Measurements from ENCODE around the gene CBLB. TPM values are rescaled to one million over a fixed set of nuclear protein-coding genes. Genes with fewer than 3 reads are reported as not detected.
"Not testable (repeated sequence)": the region's sequence is repeated elsewhere in the genome, so short reads cannot be mapped to it uniquely, and the experiment has no call there.

Gene CBLB
- total RNA-seq, 1 donor from 2014 or later = 29.7 TPM

DNA sequence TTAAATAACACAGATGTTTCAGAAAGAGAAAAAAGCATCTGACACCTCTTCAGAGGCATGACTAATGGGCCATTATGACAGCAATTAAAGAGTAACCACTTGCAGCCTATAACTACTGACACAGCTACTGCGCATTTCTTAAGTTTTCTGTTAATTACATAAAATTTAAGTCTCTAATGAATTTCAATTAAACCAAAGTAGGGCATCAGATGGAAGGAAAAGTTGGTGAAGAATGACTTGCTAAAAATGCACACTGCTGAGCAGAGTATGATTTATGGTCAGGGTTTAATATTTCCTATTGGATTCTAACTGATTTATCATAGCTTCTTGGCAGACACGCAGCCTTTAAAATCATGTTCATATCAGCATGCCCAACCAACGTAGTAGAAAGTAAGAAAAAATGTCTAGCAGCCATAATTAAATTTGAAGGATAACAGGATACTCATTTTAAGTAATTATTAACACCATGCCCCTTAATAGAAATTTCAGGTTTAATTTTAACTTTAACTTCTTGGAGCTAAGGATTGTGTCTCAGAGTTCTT, 140.0 kb downstream of the CBLB start:
- ATAC-seq = no peak
- TF ChIP-seq, protein P1, sequence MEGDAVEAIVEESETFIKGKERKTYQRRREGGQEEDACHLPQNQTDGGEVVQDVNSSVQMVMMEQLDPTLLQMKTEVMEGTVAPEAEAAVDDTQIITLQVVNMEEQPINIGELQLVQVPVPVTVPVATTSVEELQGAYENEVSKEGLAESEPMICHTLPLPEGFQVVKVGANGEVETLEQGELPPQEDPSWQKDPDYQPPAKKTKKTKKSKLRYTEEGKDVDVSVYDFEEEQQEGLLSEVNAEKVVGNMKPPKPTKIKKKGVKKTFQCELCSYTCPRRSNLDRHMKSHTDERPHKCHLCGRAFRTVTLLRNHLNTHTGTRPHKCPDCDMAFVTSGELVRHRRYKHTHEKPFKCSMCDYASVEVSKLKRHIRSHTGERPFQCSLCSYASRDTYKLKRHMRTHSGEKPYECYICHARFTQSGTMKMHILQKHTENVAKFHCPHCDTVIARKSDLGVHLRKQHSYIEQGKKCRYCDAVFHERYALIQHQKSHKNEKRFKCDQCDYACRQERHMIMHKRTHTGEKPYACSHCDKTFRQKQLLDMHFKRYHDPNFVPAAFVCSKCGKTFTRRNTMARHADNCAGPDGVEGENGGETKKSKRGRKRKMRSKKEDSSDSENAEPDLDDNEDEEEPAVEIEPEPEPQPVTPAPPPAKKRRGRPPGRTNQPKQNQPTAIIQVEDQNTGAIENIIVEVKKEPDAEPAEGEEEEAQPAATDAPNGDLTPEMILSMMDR (IDR thresholded peaks at IDR 0.05) = no peak

DNA sequence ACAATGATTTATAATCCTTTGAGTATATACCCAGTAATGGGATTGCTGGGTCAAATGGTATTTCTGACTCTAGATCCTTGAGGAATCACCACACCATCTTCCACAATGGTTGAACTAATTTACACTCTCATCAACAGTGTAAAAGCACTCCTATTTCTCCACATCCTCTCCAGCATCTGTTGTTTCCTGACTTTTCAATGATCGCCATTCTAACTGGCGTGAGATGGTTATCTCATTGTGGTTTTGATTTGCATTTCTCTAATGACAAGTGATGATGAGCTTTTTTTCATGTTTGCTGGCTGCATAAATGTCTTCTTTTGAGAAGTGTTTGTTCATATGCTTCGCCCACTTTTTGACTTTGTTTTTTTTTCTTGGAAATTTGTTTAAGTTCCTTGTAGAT, 141.8 kb downstream of the CBLB start:
- DNase-seq; ATAC-seq; H3K4me3 ChIP-seq; H3K27ac ChIP-seq; H3K27me3 ChIP-seq (ENCODE audit: low read depth); H3K36me3 ChIP-seq; intact Hi-C loops (cut with DNase I); H3K4me1 ChIP-seq; H3K9me3 ChIP-seq: not testable (repeated sequence)

More for the DNA sequence above, 140.0 kb downstream of the CBLB start:
- H3K4me1 ChIP-seq = no peaks in the 10 kb centered on the region
- H3K4me3 ChIP-seq = no peak overlapping the region
- no peaks in the 10 kb centered on the region for H3K27me3 ChIP-seq (ENCODE audit: low read depth)
- intact Hi-C loops (cut with DNase I) = no loop called here
- H3K36me3 ChIP-seq = peaks cover 17% of the 10 kb centered on the region
- no peaks in the 10 kb centered on the region for H3K9me3 ChIP-seq
- no peak for DNase-seq
- H3K27ac ChIP-seq = no peak overlapping the region

DNA sequence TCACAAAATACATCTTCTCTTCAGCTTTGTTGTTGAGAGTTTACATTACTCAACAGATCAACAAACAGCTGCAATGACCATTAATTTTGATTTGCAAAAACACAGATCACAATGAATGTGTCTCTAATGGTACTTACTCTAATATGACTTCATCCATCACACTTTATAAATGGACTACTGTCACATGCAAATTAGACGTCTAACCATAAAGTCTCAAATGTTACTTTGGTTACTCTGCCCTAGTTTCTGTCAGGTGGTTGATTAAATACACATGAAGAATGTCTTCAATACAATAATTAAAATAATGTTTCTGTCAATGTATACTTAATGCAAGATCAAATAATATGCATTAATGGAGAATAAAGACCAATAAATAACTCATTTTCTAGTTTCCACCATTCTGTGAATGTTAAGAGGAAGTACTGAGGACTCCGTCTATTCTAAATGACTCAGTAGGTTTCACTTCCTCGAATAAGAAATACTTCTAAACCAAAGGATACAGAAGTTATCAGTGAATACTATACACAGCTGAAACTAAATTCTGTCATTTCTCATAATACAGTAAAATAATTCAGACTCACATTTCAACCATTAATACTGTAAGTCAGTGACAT, 145.8 kb downstream of the CBLB start:
- H3K36me3 ChIP-seq = peaks cover 20% of the 10 kb centered on the region
- intact Hi-C loops (cut with DNase I) = no loop called here
- H3K27me3 ChIP-seq (ENCODE audit: low read depth) = no peaks in the 10 kb centered on the region
- TF ChIP-seq, protein P1 (IDR thresholded peaks at IDR 0.05) = no peak
- H3K9me3 ChIP-seq = no peaks in the 10 kb centered on the region
- ATAC-seq (peak; percentile 68 to 76), DNase-seq (no peak)
- no peaks in the 10 kb centered on the region for H3K4me1 ChIP-seq
- H3K4me3 ChIP-seq = no peak overlapping the region
- H3K27ac ChIP-seq = no peak overlapping the region

DNA sequence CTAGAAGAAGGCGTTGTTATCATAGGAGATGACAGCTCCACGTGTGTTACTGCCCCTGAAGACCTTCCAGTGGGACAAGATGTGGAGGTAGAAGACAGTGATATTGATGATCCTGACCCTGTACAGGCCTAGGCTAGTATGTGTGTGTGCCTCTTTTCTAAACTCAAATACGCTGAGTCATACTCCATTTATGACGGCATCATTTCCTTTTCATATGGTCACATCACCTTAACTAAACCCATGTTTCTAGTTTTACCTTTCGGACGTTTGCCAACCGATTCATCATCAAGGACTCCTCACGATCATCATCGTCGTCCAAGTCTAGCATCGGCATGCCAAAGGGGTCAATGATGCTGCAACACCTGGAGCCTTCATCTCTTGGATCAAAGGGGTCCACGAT, 149.0 kb downstream of the CBLB start:
- DNase-seq (no peak), ATAC-seq (no peak)
- intact Hi-C loops (cut with DNase I) = no loop called here
- H3K27ac ChIP-seq = no peak overlapping the region
- TF ChIP-seq, protein P1 (IDR thresholded peaks at IDR 0.05) = no peak
- H3K4me3 ChIP-seq = no peak overlapping the region
- H3K36me3 ChIP-seq = peaks cover 24% of the 10 kb centered on the region
- H3K27me3 ChIP-seq (ENCODE audit: low read depth) = no peaks in the 10 kb centered on the region
- H3K9me3 ChIP-seq = no peaks in the 10 kb centered on the region
- H3K4me1 ChIP-seq = no peaks in the 10 kb centered on the region

DNA sequence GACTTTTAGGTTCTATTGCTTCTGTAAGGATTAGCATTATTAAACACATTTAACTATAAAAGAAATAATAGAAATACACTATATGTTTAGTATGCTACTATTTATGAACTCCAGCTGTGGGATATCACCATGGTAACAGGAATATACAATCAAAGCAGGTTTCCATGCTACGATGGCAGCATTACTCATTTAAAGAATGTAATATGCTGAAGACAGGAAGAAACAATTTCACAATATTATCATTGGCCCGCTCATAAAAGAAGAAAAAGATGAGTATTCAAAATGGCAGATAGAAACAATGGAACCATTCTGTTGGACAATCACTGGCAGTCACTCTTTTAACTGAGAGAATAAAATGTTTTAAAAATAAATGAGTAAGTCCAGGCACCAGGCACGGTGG, 153.4 kb downstream of the CBLB start:
- Histone ChIP-seq H3K9me3 (no peaks in the 10 kb centered on the region), H3K36me3 (peaks cover 37% of the 10 kb centered on the region), H3K4me3 (no peak overlapping the region), H3K4me1 (no peaks in the 10 kb centered on the region), H3K27me3 (ENCODE audit: low read depth) (no peaks in the 10 kb centered on the region), H3K27ac (no peak overlapping the region)
- DNase-seq (no peak), ATAC-seq (no peak)
- intact Hi-C loops (cut with DNase I) = no loop called here
- TF ChIP-seq, protein P1 (IDR thresholded peaks at IDR 0.05) = no peak

DNA sequence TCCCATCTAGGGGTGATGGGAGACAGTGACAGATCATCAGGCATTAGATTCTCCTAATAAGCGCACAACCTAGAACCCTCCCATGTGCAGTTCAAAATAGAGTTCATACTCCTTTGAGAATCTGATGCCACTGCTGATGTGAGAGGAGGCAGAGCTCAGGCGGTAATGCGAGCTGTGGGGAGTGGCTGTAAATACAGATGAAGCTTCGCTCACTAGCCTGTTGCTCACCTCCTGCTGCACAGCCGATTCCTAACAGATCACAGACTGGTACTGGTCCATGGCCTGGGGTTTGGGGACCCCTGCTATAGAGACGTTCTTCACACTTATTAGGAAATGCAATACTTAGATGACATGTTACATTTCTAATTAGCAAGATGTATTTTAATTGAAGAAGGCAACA, 154.4 kb downstream of the CBLB start:
- no peak overlapping the region for H3K27ac ChIP-seq
- H3K9me3 ChIP-seq = no peaks in the 10 kb centered on the region
- no peaks in the 10 kb centered on the region for H3K27me3 ChIP-seq (ENCODE audit: low read depth)
- DNase-seq (no peak), ATAC-seq (no peak)
- H3K36me3 ChIP-seq = peaks cover 29% of the 10 kb centered on the region
- no peaks in the 10 kb centered on the region for H3K4me1 ChIP-seq
- H3K4me3 ChIP-seq = no peak overlapping the region
- intact Hi-C loops (cut with DNase I) = no loop called here
- TF ChIP-seq, protein P1 (IDR thresholded peaks at IDR 0.05) = no peak

Measured in lower lobe of right lung (tissue), 2 donors.